Measurements from ENCODE around the gene BSG. TPM values are rescaled to one million over a fixed set of nuclear protein-coding genes. Genes with fewer than 3 reads are reported as not detected.

The BSG gene
- total RNA-seq, 1 experiment from 2014 or later = 823 TPM

DNA sequence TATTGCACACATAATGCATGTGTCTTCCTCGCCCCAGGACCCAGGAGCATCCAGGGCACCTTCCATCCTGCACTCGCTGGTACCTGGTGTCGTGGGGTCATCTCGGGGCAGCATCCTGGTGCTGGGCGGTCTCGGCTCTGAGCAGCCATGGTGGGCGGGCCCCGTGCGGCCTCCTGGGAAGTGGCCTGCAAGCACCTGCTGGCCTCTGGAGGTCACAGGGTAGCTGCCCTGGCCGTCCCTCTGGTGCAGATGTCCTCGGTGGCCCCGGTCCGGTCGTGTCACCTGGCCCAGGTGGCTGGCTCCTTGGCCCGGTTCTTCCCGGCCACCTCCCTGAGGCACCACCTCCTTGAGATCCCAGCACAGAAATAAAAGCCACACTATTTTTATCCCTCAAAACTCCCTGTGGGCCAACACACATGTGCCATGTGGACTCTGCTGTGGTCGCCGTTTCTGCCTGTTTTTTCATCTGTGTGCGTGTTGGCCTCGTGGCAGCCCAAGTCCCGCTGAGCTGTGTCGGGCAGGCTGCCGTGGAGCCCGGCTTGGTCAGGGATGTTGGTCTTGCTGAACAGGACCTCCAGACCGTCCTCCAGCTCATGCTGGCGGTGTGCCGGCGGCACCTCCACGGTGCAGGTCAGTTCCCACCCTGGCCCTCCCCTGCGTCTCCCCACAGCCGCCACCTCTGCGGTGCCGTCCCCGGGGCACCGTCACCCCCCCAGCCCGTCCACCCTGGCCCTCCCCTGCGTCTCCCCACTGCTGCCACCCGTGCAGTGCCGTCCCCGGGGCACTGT lies 33.6 kb upstream of the BSG start:
- peaks cover 15% of the 10 kb centered on the region for H3K79me2 ChIP-seq (ENCODE audit: low read depth)
- peaks cover 23% of the 10 kb centered on the region for H3K4me1 ChIP-seq (replicated peaks; ENCODE audit: insufficient read depth)
- no peak for DNase-seq
- H3K9me2 ChIP-seq (ENCODE audit: insufficient read depth) = no peaks in the 10 kb centered on the region
- intact Hi-C loops (cut with micrococcal nuclease; ENCODE audit: unreplicated experiment) = no loop called here
- H2AFZ ChIP-seq = no peak overlapping the region
- ChIA-PET POLR2A (ENCODE audit: unreplicated experiment) (no interaction called here), CTCF (interaction anchor here (0.6 kb wide), 1 partner anchor 28 kb away, joined by 7 read pairs; no protein-coding TSS in a partner anchor)
- peaks cover 10% of the 10 kb centered on the region; the same call in 1 of the 2 replicates for H3K36me3 ChIP-seq (ENCODE audit: low read depth)
- no peak overlapping the region for H3K4me2 ChIP-seq
- peaks cover 33% of the 10 kb centered on the region for H4K20me1 ChIP-seq (ENCODE audit: insufficient read depth)
- BruUV-seq (replicated peaks) = no TSS peak
- H3F3A ChIP-seq (ENCODE audit: insufficient read depth, low read depth) = peaks cover 14% of the 10 kb centered on the region
- no peaks in the 10 kb centered on the region for H3K27me3 ChIP-seq (ENCODE audit: insufficient read depth, low read depth)
- no peak overlapping the region for H3K27ac ChIP-seq
- no peak overlapping the region for H3K4me3 ChIP-seq
- TF ChIP-seq, protein P1, sequence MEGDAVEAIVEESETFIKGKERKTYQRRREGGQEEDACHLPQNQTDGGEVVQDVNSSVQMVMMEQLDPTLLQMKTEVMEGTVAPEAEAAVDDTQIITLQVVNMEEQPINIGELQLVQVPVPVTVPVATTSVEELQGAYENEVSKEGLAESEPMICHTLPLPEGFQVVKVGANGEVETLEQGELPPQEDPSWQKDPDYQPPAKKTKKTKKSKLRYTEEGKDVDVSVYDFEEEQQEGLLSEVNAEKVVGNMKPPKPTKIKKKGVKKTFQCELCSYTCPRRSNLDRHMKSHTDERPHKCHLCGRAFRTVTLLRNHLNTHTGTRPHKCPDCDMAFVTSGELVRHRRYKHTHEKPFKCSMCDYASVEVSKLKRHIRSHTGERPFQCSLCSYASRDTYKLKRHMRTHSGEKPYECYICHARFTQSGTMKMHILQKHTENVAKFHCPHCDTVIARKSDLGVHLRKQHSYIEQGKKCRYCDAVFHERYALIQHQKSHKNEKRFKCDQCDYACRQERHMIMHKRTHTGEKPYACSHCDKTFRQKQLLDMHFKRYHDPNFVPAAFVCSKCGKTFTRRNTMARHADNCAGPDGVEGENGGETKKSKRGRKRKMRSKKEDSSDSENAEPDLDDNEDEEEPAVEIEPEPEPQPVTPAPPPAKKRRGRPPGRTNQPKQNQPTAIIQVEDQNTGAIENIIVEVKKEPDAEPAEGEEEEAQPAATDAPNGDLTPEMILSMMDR (conservative IDR thresholded peaks at IDR 0.05) = no peak
- TF ChIP-seq EZH2 (IDR thresholded peaks at IDR 0.05; ENCODE audit: low read depth) = no peak
- H3K9me3 ChIP-seq (ENCODE audit: insufficient read depth, low read depth) = no peaks in the 10 kb centered on the region

GRCh38 chr19:539429-540030 lies 32.9 kb upstream of the BSG start:
- no peaks in the 10 kb centered on the region for H3K9me3 ChIP-seq (ENCODE audit: insufficient read depth, low read depth)

DNA sequence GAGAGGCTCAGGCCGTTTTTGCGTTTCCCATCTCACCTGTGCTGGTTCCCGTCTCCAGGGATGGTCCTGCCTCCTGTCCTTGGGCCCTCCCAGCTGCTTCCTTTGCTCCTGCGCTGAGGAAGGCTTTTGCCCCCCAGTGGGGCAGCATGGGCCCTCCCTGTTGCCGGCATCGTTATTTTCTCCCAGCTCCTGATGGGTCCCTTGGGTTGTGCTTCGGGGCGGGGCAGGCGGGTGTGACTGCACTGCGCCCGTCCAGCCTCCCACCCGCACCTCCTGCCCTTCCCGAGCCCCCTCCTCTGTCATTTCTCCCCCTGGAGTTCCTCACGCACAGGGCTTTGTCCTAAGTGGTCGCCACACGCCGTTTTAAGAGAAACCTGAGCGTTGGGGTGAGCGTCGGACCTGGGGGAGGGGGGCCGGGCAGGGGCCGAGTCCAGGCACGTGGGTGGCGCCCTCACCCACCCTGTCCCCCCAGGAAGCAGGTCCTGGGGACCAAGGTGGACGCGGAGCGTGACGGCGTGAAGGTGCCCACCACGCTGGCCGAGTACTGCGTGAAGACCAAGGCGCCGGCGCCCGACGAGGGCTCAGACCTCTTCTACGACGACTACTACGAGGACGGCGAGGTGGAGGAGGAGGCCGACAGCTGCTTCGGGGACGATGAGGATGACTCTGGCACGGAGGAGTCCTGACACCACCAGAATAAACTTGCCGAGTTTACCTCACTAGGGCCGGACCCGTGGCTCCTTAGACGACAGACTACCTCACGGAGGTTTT lies 31.3 kb upstream of the BSG start:
- no peaks in the 10 kb centered on the region for H3K9me2 ChIP-seq (ENCODE audit: insufficient read depth)
- no TSS peak for BruUV-seq (replicated peaks)
- peaks cover 3% of the 10 kb centered on the region; the same call in 1 of the 2 replicates for H3K4me1 ChIP-seq (replicated peaks; ENCODE audit: insufficient read depth)
- peaks cover 6% of the 10 kb centered on the region; the same call in 1 of the 2 replicates for H3F3A ChIP-seq (ENCODE audit: insufficient read depth, low read depth)
- TF ChIP-seq EZH2 (IDR thresholded peaks at IDR 0.05; ENCODE audit: low read depth) = no peak
- TF ChIP-seq, protein P1 (conservative IDR thresholded peaks at IDR 0.05) = no peak
- H3K27ac ChIP-seq = no peak overlapping the region
- H3K9me3 ChIP-seq (ENCODE audit: insufficient read depth, low read depth) = no peaks in the 10 kb centered on the region
- H3K79me2 ChIP-seq (ENCODE audit: low read depth) = peaks cover 5% of the 10 kb centered on the region
- H3K4me3 ChIP-seq = no peak overlapping the region
- ChIA-PET POLR2A (ENCODE audit: unreplicated experiment) (no interaction called here), CTCF (no interaction called here)
- no peak overlapping the region for H3K4me2 ChIP-seq
- peaks cover 10% of the 10 kb centered on the region; the same call in 1 of the 2 replicates for H3K36me3 ChIP-seq (ENCODE audit: low read depth)
- DNase-seq = no peak
- intact Hi-C loops (cut with micrococcal nuclease; ENCODE audit: unreplicated experiment) = no loop called here
- no peaks in the 10 kb centered on the region for H3K27me3 ChIP-seq (ENCODE audit: insufficient read depth, low read depth)
- peaks cover 22% of the 10 kb centered on the region for H4K20me1 ChIP-seq (ENCODE audit: insufficient read depth)
- H2AFZ ChIP-seq = no peak overlapping the region

More at GRCh38 chr19:539429-540030, 32.9 kb upstream of the BSG start:
- Histone ChIP-seq H3F3A (ENCODE audit: insufficient read depth, low read depth) (peaks cover 12% of the 10 kb centered on the region), H3K27me3 (ENCODE audit: insufficient read depth, low read depth) (no peaks in the 10 kb centered on the region), H3K9me2 (ENCODE audit: insufficient read depth) (no peaks in the 10 kb centered on the region), H3K4me3 (no peak overlapping the region), H2AFZ (no peak overlapping the region), H3K4me2 (no peak overlapping the region), H4K20me1 (ENCODE audit: insufficient read depth) (peaks cover 30% of the 10 kb centered on the region), H3K4me1 (replicated peaks; ENCODE audit: insufficient read depth) (peaks cover 16% of the 10 kb centered on the region), H3K79me2 (ENCODE audit: low read depth) (peaks cover 11% of the 10 kb centered on the region), H3K36me3 (ENCODE audit: low read depth) (peaks cover 10% of the 10 kb centered on the region; the same call in 1 of the 2 replicates), H3K27ac (no peak overlapping the region)
- ChIA-PET POLR2A (ENCODE audit: unreplicated experiment) (no interaction called here), CTCF (interaction anchor here (0.6 kb wide), 1 partner anchor 29 kb away, joined by 7 read pairs; no protein-coding TSS in a partner anchor)
- intact Hi-C loops (cut with micrococcal nuclease; ENCODE audit: unreplicated experiment) = no loop called here
- BruUV-seq (replicated peaks) = no TSS peak
- DNase-seq = no peak
- TF ChIP-seq, protein P1 (conservative IDR thresholded peaks at IDR 0.05) = no peak
- TF ChIP-seq EZH2 (IDR thresholded peaks at IDR 0.05; ENCODE audit: low read depth) = no peak
